CD4-positive, alpha-beta T cell (primary cell): ENCODE data around the gene EHBP1L1. TPM values are rescaled to one million over a fixed set of nuclear protein-coding genes. Genes with fewer than 3 reads are reported as not detected.
A peak's percentile ranks its signal among the peaks of the same experiment; 100 is the strongest.

Experiments used
- ATAC-seq: fragments of 200-7000 bp; cut with Tn5 transposase; one replicate; pipeline ENCODE4 v1.10.0; 2022; ENCODE audit warnings: mild to moderate bottlenecking; ENCODE audit not compliant: poor library complexity
- CTCF ChIA-PET: fragments of 350-600 bp; sonication (Branson Sonifier 250); formaldehyde crosslinking; loops from one replicate; lab custom pipeline; 2021; ENCODE audit warnings: antibody characterized with exemption, inconsistent platforms; lab: Charles Lee
- POLR2A ChIA-PET: fragments of 350-600 bp; sonication (Branson Sonifier 250); formaldehyde crosslinking; loops from one replicate; lab custom pipeline; 2021; ENCODE audit warnings: antibody characterized with exemption, inconsistent platforms; lab: Charles Lee
- DNase-seq, 14 experiments: peaks; one replicate each; pipeline ENCODE4 v3.0.0-alpha.2; 2013 to 2020; ENCODE audit warnings: mixed read lengths in 2 of 14
- H3K27ac ChIP-seq, 2 donors: one replicate each; pipeline versions ENCODE4 v1.5.1 to v1.7.0; 2013; ENCODE audit warnings: low read length in 2 of 2, low read depth in 1 of 2, mild to moderate bottlenecking in 1 of 2
- H3K27me3 ChIP-seq, 2 experiments: 1 replicate in 1 of 2; 2 replicates in 1 of 2; pipeline versions ENCODE4 v1.6.1 to v1.7.0; 2013; ENCODE audit warnings: low read length in 2 of 2, control low read depth in 1 of 2, mild to moderate bottlenecking in 1 of 2, moderate library complexity in 1 of 2; ENCODE audit not compliant: insufficient read depth in 2 of 2, control insufficient read depth in 1 of 2
- H3K36me3 ChIP-seq: one replicate; pipeline ENCODE4 v1.6.1; 2013; ENCODE audit warnings: low read length, control low read depth; ENCODE audit not compliant: insufficient read depth
- H3K4me1 ChIP-seq: one replicate; pipeline ENCODE4 v1.6.1; 2013; ENCODE audit warnings: low read length, control low read depth; ENCODE audit not compliant: insufficient read depth
- H3K4me3 ChIP-seq: one replicate; pipeline ENCODE4 v1.5.1; 2013; ENCODE audit warnings: mild to moderate bottlenecking, low read length, moderate library complexity
- H3K9me3 ChIP-seq, 2 experiments: 1 replicate in 1 of 2; 2 replicates in 1 of 2; pipeline versions ENCODE4 v1.6.1 to v1.7.0; 2013; ENCODE audit warnings: low read length in 2 of 2, mild to moderate bottlenecking in 2 of 2, control low read depth in 1 of 2, moderate library complexity in 1 of 2; ENCODE audit not compliant: control insufficient read depth in 1 of 2, insufficient read depth in 1 of 2
- H3K27ac Mint-ChIP-seq: one replicate; pipeline ENCODE4 v1.8.0; 2020; ENCODE audit warnings: mixed read lengths
- H3K27me3 Mint-ChIP-seq: one replicate; pipeline ENCODE4 v1.8.0; 2021; ENCODE audit warnings: mixed read lengths
- H3K36me3 Mint-ChIP-seq: one replicate; pipeline ENCODE4 v1.8.0; 2021; ENCODE audit warnings: low read depth, mixed read lengths
- H3K4me1 Mint-ChIP-seq: one replicate; pipeline ENCODE4 v1.8.0; 2021; ENCODE audit warnings: low read depth, mixed read lengths
- H3K4me3 Mint-ChIP-seq: one replicate; pipeline ENCODE4 v1.8.0; 2020; ENCODE audit warnings: mild to moderate bottlenecking, mixed read lengths
- H3K9me3 Mint-ChIP-seq: one replicate; pipeline ENCODE4 v1.8.0; 2020; ENCODE audit warnings: mixed read lengths
- CTCF ChIP-seq: fragments of 200-600 bp; IDR thresholded peaks from one replicate; pipeline ENCODE4 v1.8.0; 2022; ENCODE audit warnings: antibody characterized with exemption, mild to moderate bottlenecking
- intact Hi-C, 2 experiments: fragments of 100-400 bp; cut with DNase I in 1 of 2; cut with micrococcal nuclease in 1 of 2; formaldehyde crosslinking; loops; one replicate each; pipeline versions ENCODE4 v1.15.1 to v1.9.0; 2023 to 2025; cut with DNase I, micrococcal nuclease
- total RNA-seq, 174 experiments: library from RNA in 2 of 174; stranded (reverse) in 2 of 174; gene quantifications; one replicate each; pipeline ENCODE4 v1.2.3 and lab custom pipeline; 2021 to 2026

The EHBP1L1 gene
- total RNA-seq, 2 experiments from 2014 or later, result 82.6 to 88.5 TPM

GRCh38 chr11:65559951-65560537, 15.8 kb upstream of the EHBP1L1 start:
- H3K36me3 ChIP-seq, result no peaks in the 10 kb centered on the region
- Mint-ChIP-seq H3K27ac (peak overlapping the region; percentile 81), H3K27me3 (no peaks in the 10 kb centered on the region), H3K4me3 (peak overlapping the region; percentile 79), H3K4me1 (peaks cover 57% of the 10 kb centered on the region), H3K9me3 (no peaks in the 10 kb centered on the region), H3K36me3 (peaks cover 4% of the 10 kb centered on the region)
- H3K9me3 ChIP-seq, result no peaks in the 10 kb centered on the region
- ChIA-PET CTCF (interaction anchor here (1.5 to 2.3 kb wide), 2 partner anchors 10 to 19 kb away, joined by 3 to 9 read pairs; partner anchors contain the start of gene ZNRD2), POLR2A (interaction anchor here (0.9 to 3.8 kb wide), 5 partner anchors 10 to 62 kb away, joined by 5 to 15 read pairs (median 14); partner anchors contain the start of genes EHBP1L1, MALAT1 and ZNRD2)
- peaks cover 80% of the 10 kb centered on the region for H3K4me1 ChIP-seq
- ATAC-seq, result no peak
- H3K27me3 ChIP-seq, result no peaks in the 10 kb centered on the region
- intact Hi-C loops, result no loop called here
- no peak for TF ChIP-seq CTCF
- H3K27ac ChIP-seq, result no peak overlapping the region
- DNase-seq, result no peak
- H3K4me3 ChIP-seq, result no peak overlapping the region

- intact Hi-C loops, result no loop called here
- peaks cover 57% of the 10 kb centered on the region for H3K4me1 Mint-ChIP-seq
- no peaks in the 10 kb centered on the region for H3K27me3 Mint-ChIP-seq
- Histone ChIP-seq H3K27me3 (no peaks in the 10 kb centered on the region), H3K27ac (no peak overlapping the region), H3K9me3 (no peaks in the 10 kb centered on the region), H3K4me3 (no peak overlapping the region), H3K36me3 (no peaks in the 10 kb centered on the region), H3K4me1 (peaks cover 80% of the 10 kb centered on the region)
- H3K9me3 Mint-ChIP-seq, result no peaks in the 10 kb centered on the region
- H3K36me3 Mint-ChIP-seq, result peaks cover 6% of the 10 kb centered on the region
- TF ChIP-seq CTCF, result no peak
- peak overlapping the region; percentile 79 for H3K4me3 Mint-ChIP-seq
- H3K27ac Mint-ChIP-seq, result peak overlapping the region; percentile 81
- CTCF ChIA-PET, result interaction anchor here (0.6 to 4.4 kb wide), 5 partner anchors 9 to 29 kb away, joined by 3 to 17 read pairs (median 4); partner anchors contain the start of gene ZNRD2
- ATAC-seq, result no peak
- POLR2A ChIA-PET, result interaction anchor here (0.8 to 3.8 kb wide), 8 partner anchors 9 to 63 kb away, joined by 3 to 15 read pairs (median 10); partner anchors contain the start of genes EHBP1L1, FAM89B, MALAT1 and PCNX3
- DNase-seq, result peak in 1 of 14 experiments; percentile 42
Measured at GRCh38 chr11:65560555-65561418, 15.1 kb upstream of the EHBP1L1 start.

GRCh38 chr11:65562020-65562419, 13.8 kb upstream of the EHBP1L1 start:
- TF ChIP-seq CTCF, result no peak
- H3K4me3 Mint-ChIP-seq, result peak overlapping the region; percentile 60
- no peaks in the 10 kb centered on the region for H3K27me3 Mint-ChIP-seq
- no peak overlapping the region for H3K4me3 ChIP-seq
- ChIA-PET CTCF (interaction anchor here (0.8 to 4.4 kb wide), 4 partner anchors 10 to 26 kb away, joined by 3 to 17 read pairs (median 4); no protein-coding TSS in a partner anchor), POLR2A (interaction anchor here (1.1 to 3.8 kb wide), 3 partner anchors 10 to 64 kb away, joined by 4 to 15 read pairs (median 14); partner anchors contain the start of genes EHBP1L1, FAM89B and MALAT1)
- DNase-seq (no peak), ATAC-seq (no peak)
- H3K4me1 ChIP-seq, result peaks cover 80% of the 10 kb centered on the region
- H3K9me3 ChIP-seq, result no peaks in the 10 kb centered on the region
- no peaks in the 10 kb centered on the region for H3K27me3 ChIP-seq
- H3K9me3 Mint-ChIP-seq, result no peaks in the 10 kb centered on the region
- H3K27ac Mint-ChIP-seq, result peak overlapping the region; percentile 77
- peaks cover 10% of the 10 kb centered on the region for H3K36me3 Mint-ChIP-seq
- H3K27ac ChIP-seq, result no peak overlapping the region
- H3K36me3 ChIP-seq, result no peaks in the 10 kb centered on the region
- intact Hi-C loops, result no loop called here
- H3K4me1 Mint-ChIP-seq, result peaks cover 57% of the 10 kb centered on the region
